Tibial nerve (tissue), 4 donors: ENCODE data around the gene IGSF9. TPM values are rescaled to one million over a fixed set of nuclear protein-coding genes. Genes with fewer than 3 reads are reported as not detected.

Source experiments
- DNase-seq, 2 donors: peaks; one replicate each; pipeline ENCODE4 v3.0.0-alpha.2; 2019; ENCODE audit warnings: low spot score in 2 of 2
- H3K27ac ChIP-seq, 4 donors: fragments of 200-600 bp; sonication (generic) in 3 of 4; one replicate each; pipeline ENCODE4 v1.5.1; 2017 to 2019; ENCODE audit warnings: mild to moderate bottlenecking in 1 of 4
- H3K27me3 ChIP-seq, 2 donors: fragments of 200-600 bp; sonication (generic) in 1 of 2; one replicate each; pipeline versions ENCODE4 v1.5.1 to v1.6.0; 2017 to 2019
- H3K36me3 ChIP-seq, 3 donors: fragments of 200-600 bp; sonication (generic); one replicate each; pipeline ENCODE4 v1.5.1; 2018 to 2019
- H3K4me1 ChIP-seq, 4 donors: fragments of 200-600 bp; sonication (generic) in 3 of 4; one replicate each; pipeline ENCODE4 v1.5.1; 2017 to 2019
- H3K4me3 ChIP-seq, 4 donors: fragments of 200-600 bp; sonication (generic) in 3 of 4; one replicate each; pipeline ENCODE4 v1.5.1; 2017 to 2019; ENCODE audit warnings: mild to moderate bottlenecking in 1 of 4, moderate library complexity in 1 of 4
- H3K9me3 ChIP-seq, 4 donors: fragments of 200-600 bp; sonication (generic) in 3 of 4; one replicate each; pipeline ENCODE4 v1.5.1; 2017 to 2019
- CTCF ChIP-seq, 5 experiments: fragments of 200-600 bp in 3 of 5; fragments of 450-650 bp in 2 of 5; sonication (generic) in 3 of 5; IDR thresholded peaks; one replicate each; pipeline ENCODE4 v1.5.1; 2016 to 2019; ENCODE audit warnings: antibody characterized with exemption in 5 of 5, mild to moderate bottlenecking in 3 of 5, moderate library complexity in 2 of 5
- EP300 ChIP-seq, 2 donors: sonication (generic); formaldehyde crosslinking; IDR thresholded peaks; one replicate each; pipeline ENCODE4 v1.6.1; 2017; ENCODE audit warnings: antibody characterized with exemption in 2 of 2, mild to moderate bottlenecking in 1 of 2
- POLR2A ChIP-seq, 2 donors: fragments of 450-650 bp; IDR thresholded peaks; one replicate each; pipeline ENCODE4 v1.6.1; 2017; ENCODE audit warnings: antibody characterized with exemption in 2 of 2, mild to moderate bottlenecking in 2 of 2, moderate library complexity in 2 of 2
- WGBS, 2 donors: methylation state at CpG; one replicate each; pipeline ENCODE4 v1.1.5; 2018; 5-methylcytosine and 5-hydroxymethylcytosine counted together
- small RNA-seq: library from RNA; depleted of rRNA; stranded (forward); fragments of <200 nt; gene quantifications from one replicate; pipeline ENCODE3, GENCODE V24; 2016
- total RNA-seq, 4 donors: library from RNA; depleted of rRNA; stranded (reverse); fragments of >200 nt; gene quantifications; one replicate each; pipeline ENCODE4 v1.1.0, GENCODE V29; 2016

The IGSF9 gene
- total RNA-seq, 4 donors from 2014 or later = 0.20 to 0.63 TPM; not detected in 2

DNA sequence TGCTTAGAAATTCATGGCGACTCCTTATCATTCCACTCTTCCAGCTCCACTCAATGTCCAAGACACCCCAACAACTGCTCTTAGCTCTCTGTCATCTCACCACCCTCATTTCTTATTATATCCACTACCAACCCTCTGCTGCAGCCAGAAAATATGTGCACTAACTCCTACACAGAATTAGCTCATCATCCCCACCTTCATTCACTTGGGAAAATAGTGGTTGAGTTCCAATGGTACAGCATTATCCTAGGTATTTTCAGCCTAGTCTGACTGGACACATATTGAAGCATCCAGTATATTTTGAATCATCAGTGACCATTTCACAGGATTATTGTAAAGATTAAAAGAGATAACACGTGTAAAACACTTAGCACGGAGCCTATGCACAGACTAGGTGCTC is 66.3 kb downstream of the IGSF9 start:
- Histone ChIP-seq H3K27ac (no peak overlapping the region), H3K36me3 (peaks cover 0 to under 1% (median 0%) of the 10 kb centered on the region in 3 donors), H3K27me3 (no peaks in the 10 kb centered on the region), H3K4me3 (no peak overlapping the region), H3K9me3 (no peaks in the 10 kb centered on the region), H3K4me1 (peaks cover 0 to 8% (median 0%) of the 10 kb centered on the region in 4 donors)
- no peak for DNase-seq
- WGBS, 2 donors = 89 to 93% methylated on average over 3 of the region's 3 CpGs
- TF ChIP-seq POLR2A (IDR thresholded peaks at IDR 0.05) (no peak), CTCF (IDR thresholded peaks at IDR 0.05) (no peak), EP300 (IDR thresholded peaks at IDR 0.05) (no peak)

GRCh38 chr1:159877695-159878444 is 67.5 kb downstream of the IGSF9 start:
- TF ChIP-seq EP300 (IDR thresholded peaks at IDR 0.05) = no peak
- no peak for TF ChIP-seq CTCF (IDR thresholded peaks at IDR 0.05)
- TF ChIP-seq POLR2A (IDR thresholded peaks at IDR 0.05) = no peak
- 95 to 98% methylated on average over 6 of the region's 6 CpGs for WGBS, 2 donors
- Histone ChIP-seq H3K9me3 (no peaks in the 10 kb centered on the region), H3K27me3 (no peaks in the 10 kb centered on the region), H3K36me3 (no peaks in the 10 kb centered on the region), H3K27ac (no peak overlapping the region), H3K4me1 (peaks cover 0 to 8% (median 0%) of the 10 kb centered on the region in 4 donors), H3K4me3 (no peak overlapping the region)
- no peak for DNase-seq

Small RNA genes lying within 50 kb of the gene (small RNA-seq; reads per million reads assigned to genes)
- gene MIR4259 = not detected

Other genes with a start within 250 kb of the IGSF9 start
- gene CRP, start 231.0 kb downstream of the IGSF9 start, total RNA-seq = not detected
- gene DUSP23, start 164.7 kb downstream of the IGSF9 start, total RNA-seq = 100 to 1,000 TPM; 114 to 162 (median 123) TPM
- 1 to 10 TPM in 2 of 4 donors, under 1 TPM in 2; 0.39 to 2.2 (median 1.4) TPM for gene FCRL6, start 143.3 kb downstream of the IGSF9 start, total RNA-seq
- gene SLAMF8, start 118.7 kb downstream of the IGSF9 start, total RNA-seq = 1 to 10 TPM; 2.2 to 6.9 (median 3.7) TPM
- gene VSIG8, start 83.0 kb downstream of the IGSF9 start, total RNA-seq = under 1 TPM in 1 of 4 donors, not detected in 3; 0.20 TPM
- under 1 TPM in 3 of 4 donors, not detected in 1; 0.39 to 0.66 (median 0.63) TPM for gene CFAP45, start 45.4 kb downstream of the IGSF9 start, total RNA-seq
- 100 to 1,000 TPM; 149 to 205 (median 168) TPM for gene TAGLN2, start 20.1 kb downstream of the IGSF9 start, total RNA-seq
- gene SLAMF9, start 8.6 kb upstream of the IGSF9 start, total RNA-seq = not detected
- gene PIGM, start 86.4 kb upstream of the IGSF9 start, total RNA-seq = 1 to 10 TPM; 3.0 to 7.0 (median 4.3) TPM
- 10 to 100 TPM in 1 of 4 donors, 1 to 10 TPM in 3; 6.5 to 13.5 (median 8.8) TPM for gene KCNJ10, start 124.5 kb upstream of the IGSF9 start, total RNA-seq
- under 1 TPM in 1 of 4 donors, not detected in 3; 0.60 TPM for gene KCNJ9, start 135.9 kb upstream of the IGSF9 start, total RNA-seq
- 10 to 100 TPM; 42.6 to 73.9 (median 50.7) TPM for gene IGSF8, start 153.0 kb upstream of the IGSF9 start, total RNA-seq
- 100 to 1,000 TPM; 173 to 211 (median 201) TPM for gene ATP1A2, start 170.1 kb upstream of the IGSF9 start, total RNA-seq
- gene ATP1A4, start 206.0 kb upstream of the IGSF9 start, total RNA-seq = 1 to 10 TPM in 3 of 4 donors, under 1 TPM in 1; 0.90 to 5.0 (median 2.1) TPM
- gene CASQ1, start 245.0 kb upstream of the IGSF9 start, total RNA-seq = 1 to 10 TPM in 1 of 4 donors, under 1 TPM in 1, not detected in 2; 0.98 to 1.7 TPM